Neuronal stem cell (in vitro differentiated cells): ENCODE measurements around the gene FBLN1.

Source experiments
- DNase-seq: peaks from one replicate; pipeline ENCODE4 v3.0.0-alpha.2; 2013; ENCODE audit warnings: low spot score
- H2AFZ ChIP-seq: one replicate; pipeline ENCODE4 v1.6.1; 2013; ENCODE audit warnings: mild to moderate bottlenecking, low read length, inconsistent platforms
- H2AK5ac ChIP-seq: 2 replicates; pipeline ENCODE4 v1.6.1; 2013; ENCODE audit warnings: low read depth, mild to moderate bottlenecking, inconsistent platforms, low read length, moderate library complexity, mixed read lengths
- H2BK120ac ChIP-seq: 2 replicates; pipeline ENCODE4 v1.6.1; 2013; ENCODE audit warnings: low read depth, mild to moderate bottlenecking, inconsistent platforms, low read length, moderate library complexity, mixed read lengths
- H2BK12ac ChIP-seq: one replicate; pipeline ENCODE4 v1.6.1; 2013; ENCODE audit warnings: low read length, inconsistent platforms
- H2BK15ac ChIP-seq: 2 replicates; pipeline ENCODE4 v1.6.1; 2013; ENCODE audit warnings: mild to moderate bottlenecking, low read length, inconsistent platforms, mixed read lengths
- H2BK5ac ChIP-seq: one replicate; pipeline ENCODE4 v1.6.1; 2013; ENCODE audit warnings: inconsistent platforms, mild to moderate bottlenecking, low read length, moderate library complexity
- H3K14ac ChIP-seq: one replicate; pipeline ENCODE4 v1.6.1; 2013; ENCODE audit warnings: low read length, inconsistent platforms
- H3K18ac ChIP-seq: 2 replicates; pipeline ENCODE4 v1.6.1; 2013; ENCODE audit warnings: low read length, inconsistent platforms
- H3K23ac ChIP-seq: 2 replicates; pipeline ENCODE4 v1.6.1; 2013; ENCODE audit warnings: low read depth, mild to moderate bottlenecking, mixed read lengths, low read length, inconsistent platforms; ENCODE audit not compliant: poor library complexity
- H3K27ac ChIP-seq: replicated peaks from 3 replicates; pipeline ENCODE4 v1.5.1; 2013; ENCODE audit warnings: low read length, inconsistent platforms
- H3K27me3 ChIP-seq, 3 experiments: 2 replicates each; pipeline ENCODE4 v1.6.1; 2013; ENCODE audit warnings: low read length in 3 of 3, mild to moderate bottlenecking in 2 of 3, inconsistent platforms in 1 of 3, low read depth in 1 of 3, mixed read lengths in 1 of 3, moderate library complexity in 1 of 3; ENCODE audit not compliant: control insufficient read depth in 3 of 3, insufficient read depth in 3 of 3
- H3K36me3 ChIP-seq, 2 donors: replicated peaks in 1 of 2; 2 replicates each; pipeline ENCODE4 v1.6.1; 2013; ENCODE audit warnings: low read length in 2 of 2; ENCODE audit not compliant: control insufficient read depth in 2 of 2, insufficient read depth in 2 of 2
- H3K4ac ChIP-seq: 2 replicates; pipeline ENCODE4 v1.6.1; 2013; ENCODE audit warnings: inconsistent platforms, mild to moderate bottlenecking, low read length, moderate library complexity
- H3K4me1 ChIP-seq, 2 donors: 1 replicate in 1 of 2; 2 replicates in 1 of 2; pipeline ENCODE4 v1.6.1; 2013; ENCODE audit warnings: low read length in 2 of 2, low read depth in 1 of 2; ENCODE audit not compliant: control insufficient read depth in 2 of 2, insufficient read depth in 1 of 2
- H3K4me2 ChIP-seq: one replicate; pipeline ENCODE4 v1.6.1; 2013; ENCODE audit warnings: mild to moderate bottlenecking, low read length, inconsistent platforms; ENCODE audit not compliant: insufficient read depth, poor library complexity, severe bottlenecking
- H3K4me3 ChIP-seq, 2 donors: 2 replicates each; pipeline ENCODE4 v1.5.1; 2013; ENCODE audit warnings: low read length in 2 of 2, mild to moderate bottlenecking in 2 of 2, inconsistent platforms in 1 of 2, moderate library complexity in 1 of 2
- H3K79me1 ChIP-seq: one replicate; pipeline ENCODE4 v1.6.1; 2013; ENCODE audit warnings: low read depth, mild to moderate bottlenecking, inconsistent platforms, low read length, moderate library complexity
- H3K9ac ChIP-seq: one replicate; pipeline ENCODE4 v1.6.1; 2013; ENCODE audit warnings: mild to moderate bottlenecking, low read depth, low read length, inconsistent platforms; ENCODE audit not compliant: poor library complexity
- H3K9me3 ChIP-seq, 2 donors: replicated peaks in 1 of 2; 2 replicates each; pipeline versions ENCODE3 to v1.6.1; 2013; ENCODE audit warnings: low read length in 2 of 2, mild to moderate bottlenecking in 2 of 2, inconsistent platforms in 1 of 2, low read depth in 1 of 2, mixed read lengths in 1 of 2, moderate library complexity in 1 of 2; ENCODE audit not compliant: control insufficient read depth in 2 of 2, insufficient read depth in 1 of 2
- H4K8ac ChIP-seq: one replicate; pipeline ENCODE4 v1.6.1; 2013; ENCODE audit warnings: low read depth, mild to moderate bottlenecking, inconsistent platforms, low read length, moderate library complexity
- H4K91ac ChIP-seq: one replicate; pipeline ENCODE4 v1.6.1; 2013; ENCODE audit warnings: low read length, low read depth, mild to moderate bottlenecking, inconsistent platforms; ENCODE audit not compliant: poor library complexity
- WGBS, 2 donors: extraction: QIAGEN DNeasy Blood & Tissue Kit; methylation state at CpG; one replicate each; pipeline ENCODE4 v1.1.7; 2013; ENCODE audit warnings: missing lambda C conversion rate in 2 of 2, mixed read lengths in 1 of 2; ENCODE audit not compliant: insufficient read length in 2 of 2, insufficient replicate concordance in 1 of 2; ENCODE audit errors: extremely low coverage in 2 of 2; 5-methylcytosine and 5-hydroxymethylcytosine counted together

Gene FBLN1

DNA sequence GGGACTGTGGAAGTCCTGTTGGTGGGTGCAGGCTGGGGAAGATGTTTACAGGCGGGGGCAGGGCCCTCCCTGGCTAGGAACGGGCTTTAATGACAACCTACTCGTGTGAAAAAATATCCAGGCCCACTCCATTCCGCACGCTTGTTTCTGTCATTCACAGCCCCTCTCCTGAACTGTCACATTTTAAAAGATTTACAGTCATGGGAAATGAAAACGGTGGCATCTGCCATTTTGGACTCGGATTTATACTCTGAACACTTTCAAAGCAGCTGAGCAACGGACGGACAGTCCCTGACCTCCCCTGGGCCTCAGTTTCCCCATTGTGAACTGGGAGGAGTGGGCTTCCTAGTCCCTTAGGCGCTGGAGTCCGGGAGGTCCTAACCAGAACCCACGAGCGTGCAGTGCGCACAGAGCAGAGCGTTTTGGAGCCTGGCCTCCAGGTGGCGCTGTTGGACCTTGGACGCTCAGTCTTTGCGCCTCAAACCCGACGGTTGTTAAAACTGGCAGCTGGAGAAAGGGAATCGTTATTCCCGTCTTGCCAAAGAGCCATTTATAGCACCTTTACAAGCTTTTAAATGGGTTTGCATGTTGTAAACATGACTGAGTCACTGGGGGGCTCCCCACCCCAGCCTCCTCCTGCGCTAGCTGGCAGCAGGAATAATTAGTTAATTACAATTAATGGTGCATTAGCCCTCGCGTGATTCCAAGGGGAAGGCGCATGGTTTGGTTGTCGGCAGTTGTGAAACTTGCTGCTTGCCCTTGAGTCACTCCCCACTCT is 75.3 kb downstream of the FBLN1 start:
- no peak overlapping the region for H2BK5ac ChIP-seq
- H4K91ac ChIP-seq, result no peak overlapping the region
- no peak overlapping the region for H2BK12ac ChIP-seq
- no peak overlapping the region for H3K14ac ChIP-seq
- no peaks in the 10 kb centered on the region for H3K9me3 ChIP-seq
- no peak overlapping the region for H2BK15ac ChIP-seq
- H3K27me3 ChIP-seq, result peaks cover 0 to 1% (median 0%) of the 10 kb centered on the region in 3 experiments
- H3K23ac ChIP-seq, result no peak overlapping the region
- H3K4me1 ChIP-seq, result no peaks in the 10 kb centered on the region
- no peak overlapping the region for H3K4me3 ChIP-seq
- no peak overlapping the region for H2BK120ac ChIP-seq
- H3K4me2 ChIP-seq, result no peak overlapping the region
- peak overlapping the region; percentile 41 for H3K18ac ChIP-seq
- peak; percentile 83 for DNase-seq
- H3K79me1 ChIP-seq, result no peaks in the 10 kb centered on the region
- H2AFZ ChIP-seq, result no peak overlapping the region
- peaks cover 0 to 2% of the 10 kb centered on the region in 2 donors for H3K36me3 ChIP-seq
- no peak overlapping the region for H4K8ac ChIP-seq
- H3K4ac ChIP-seq, result no peak overlapping the region
- H3K9ac ChIP-seq, result peak overlapping the region; percentile 27
- no peak overlapping the region for H2AK5ac ChIP-seq
- no peak overlapping the region for H3K27ac ChIP-seq
- no CpG with 5 or more reads among the region's 27 CpGs for WGBS, 2 donors

DNA sequence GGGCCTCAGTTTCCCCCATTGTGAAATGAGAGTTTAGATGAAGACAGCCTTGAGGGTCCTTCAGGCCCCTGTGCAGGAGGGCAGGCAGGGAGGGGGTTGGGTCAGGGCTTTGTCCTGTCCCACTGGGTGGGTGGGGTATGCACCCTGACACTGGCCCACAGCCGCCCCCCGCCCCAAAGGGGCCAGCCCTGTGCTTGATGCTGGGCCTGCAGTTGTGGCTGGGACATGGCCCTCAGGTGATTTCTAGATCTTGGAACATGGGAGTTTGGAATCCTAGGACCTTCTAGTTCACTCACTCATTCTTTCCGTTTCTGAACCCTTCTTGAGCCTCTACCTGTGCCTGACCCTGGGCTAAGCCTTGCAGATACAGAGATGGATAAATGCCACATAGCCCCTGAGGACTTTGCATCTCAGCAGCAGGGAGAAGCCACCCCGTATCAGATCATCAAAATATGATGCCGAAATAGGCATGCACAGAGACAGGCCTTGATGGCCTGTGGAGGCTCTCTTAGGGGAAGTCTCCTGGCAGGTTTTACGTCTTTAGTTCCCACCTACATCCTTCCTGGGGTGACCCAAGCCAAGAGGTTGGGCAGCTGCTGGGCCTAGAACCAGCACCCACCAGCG is 76.0 kb downstream of the FBLN1 start:
- peak overlapping the region; percentile 41 for H3K18ac ChIP-seq
- no peak for DNase-seq
- no peaks in the 10 kb centered on the region for H3K4me1 ChIP-seq
- no peak overlapping the region for H2AK5ac ChIP-seq
- peaks cover 0 to 1% (median 0%) of the 10 kb centered on the region in 3 experiments for H3K27me3 ChIP-seq
- H2AFZ ChIP-seq, result no peak overlapping the region
- H2BK12ac ChIP-seq, result no peak overlapping the region
- H3K4me3 ChIP-seq, result no peak overlapping the region
- H3K27ac ChIP-seq, result no peak overlapping the region
- no peak overlapping the region for H4K8ac ChIP-seq
- H2BK5ac ChIP-seq, result no peak overlapping the region
- no peak overlapping the region for H2BK120ac ChIP-seq
- H3K14ac ChIP-seq, result no peak overlapping the region
- whole genome bisulfite sequencing, 2 donors, result no CpG with 5 or more reads among the region's 7 CpGs
- H3K4me2 ChIP-seq, result no peak overlapping the region
- no peak overlapping the region for H3K4ac ChIP-seq
- no peak overlapping the region for H4K91ac ChIP-seq
- no peaks in the 10 kb centered on the region for H3K79me1 ChIP-seq
- no peak overlapping the region for H3K9ac ChIP-seq
- H3K9me3 ChIP-seq, result no peaks in the 10 kb centered on the region
- no peak overlapping the region for H2BK15ac ChIP-seq
- peaks cover 0 to 2% of the 10 kb centered on the region in 2 donors for H3K36me3 ChIP-seq
- H3K23ac ChIP-seq, result no peak overlapping the region

DNA sequence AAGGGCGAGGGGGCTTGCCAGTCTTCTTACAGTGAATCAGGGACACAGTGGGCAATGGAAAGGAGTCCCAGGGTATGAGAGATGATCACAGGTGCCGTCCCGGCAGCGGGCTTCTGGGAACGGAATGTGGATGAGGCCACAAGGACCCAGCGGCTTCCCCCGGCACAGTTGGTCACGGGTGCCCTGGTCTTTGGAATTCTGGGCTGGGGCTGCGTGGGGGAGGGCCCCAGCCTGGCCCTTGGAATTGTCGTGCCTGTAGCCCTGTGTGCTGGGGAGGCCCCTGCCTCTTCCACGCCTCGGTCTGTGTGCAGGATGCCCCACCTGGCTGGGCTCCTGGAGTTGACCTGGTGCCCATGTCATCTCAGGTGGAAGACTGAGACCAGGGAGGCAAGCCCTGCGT is 76.6 kb downstream of the FBLN1 start:
- Histone ChIP-seq H3K27me3 (peaks cover 0 to 1% (median 0%) of the 10 kb centered on the region in 3 experiments), H2BK5ac (no peak overlapping the region), H3K4me3 (no peak overlapping the region), H3K9ac (no peak overlapping the region), H2BK12ac (no peak overlapping the region), H3K36me3 (peaks cover 0 to 2% of the 10 kb centered on the region in 2 donors), H3K27ac (no peak overlapping the region), H3K18ac (no peak overlapping the region), H4K91ac (no peak overlapping the region), H2BK15ac (no peak overlapping the region), H3K23ac (no peak overlapping the region), H3K4me1 (no peaks in the 10 kb centered on the region), H3K4ac (no peak overlapping the region), H2BK120ac (no peak overlapping the region), H3K4me2 (no peak overlapping the region), H2AK5ac (peak overlapping the region; percentile 34), H3K79me1 (no peaks in the 10 kb centered on the region), H3K9me3 (no peaks in the 10 kb centered on the region), H3K14ac (no peak overlapping the region), H4K8ac (no peak overlapping the region), H2AFZ (no peak overlapping the region)
- no peak for DNase-seq
- WGBS, 2 donors, result no CpG with 5 or more reads among the region's 13 CpGs
